ENCODE results near the gene RGS7BP. TPM values are rescaled to one million over a fixed set of nuclear protein-coding genes. Genes with fewer than 3 reads are reported as not detected.
A peak's percentile ranks its signal among the peaks of the same experiment; 100 is the strongest.

RGS7BP gene
- 1.6 TPM for total RNA-seq

GRCh38 chr5:64505769-64506566, at the start of gene RGS7BP:
TSS of gene RGS7BP (plus strand) at chr5:64506015. CDS start at chr5:64506625, 610 bp downstream.
- H3K9me3 ChIP-seq (ENCODE audit: control insufficient read depth in 3 of 3, low read length in 3 of 3) = no peaks in the 10 kb centered on the region
- H3K27ac ChIP-seq (ENCODE audit: low read depth, low read length) = no peak within 1 kb of the TSS
- H3K4me1 ChIP-seq (ENCODE audit: control insufficient read depth in 3 of 3, insufficient read depth in 3 of 3, low read length in 3 of 3) = peaks cover 13 to 20% (median 17%) of the 10 kb centered on the region in 3 donors
- peaks cover 0 to 10% (median 9%) of the 10 kb centered on the region in 3 donors for H3K27me3 ChIP-seq (ENCODE audit: control insufficient read depth in 3 of 3, insufficient read depth in 3 of 3, low read length in 3 of 3)
- no peaks in the 10 kb centered on the region for H3K36me3 ChIP-seq (ENCODE audit: control insufficient read depth in 3 of 3, insufficient read depth in 3 of 3, low read length in 3 of 3)
- H3K9ac ChIP-seq (ENCODE audit: low read depth in 1 of 3, low read length in 3 of 3) = peak within 1 kb of the TSS; percentile 61 to 75 (median 62)
- H3K4me3 ChIP-seq (ENCODE audit: low read length in 3 of 3) = peak within 1 kb of the TSS; percentile 75 to 84 (median 78)

GRCh38 chr5:64457846-64458245, 48.0 kb upstream of the RGS7BP start:
- no peaks in the 10 kb centered on the region for H3K4me1 ChIP-seq (ENCODE audit: control insufficient read depth in 3 of 3, insufficient read depth in 3 of 3, low read length in 3 of 3)
- no peak overlapping the region for H3K9ac ChIP-seq (ENCODE audit: low read depth in 1 of 3, low read length in 3 of 3)
- no peak overlapping the region for H3K4me3 ChIP-seq (ENCODE audit: low read length in 3 of 3)
- H3K36me3 ChIP-seq (ENCODE audit: control insufficient read depth in 3 of 3, insufficient read depth in 3 of 3, low read length in 3 of 3) = no peaks in the 10 kb centered on the region
- H3K27me3 ChIP-seq (ENCODE audit: control insufficient read depth in 3 of 3, insufficient read depth in 3 of 3, low read length in 3 of 3) = no peaks in the 10 kb centered on the region
- peaks cover 0 to 3% (median 0%) of the 10 kb centered on the region in 3 donors for H3K9me3 ChIP-seq (ENCODE audit: control insufficient read depth in 3 of 3, low read length in 3 of 3)
- no peak overlapping the region for H3K27ac ChIP-seq (ENCODE audit: low read depth, low read length)

- Histone ChIP-seq H3K4me3 (ENCODE audit: low read length in 3 of 3) (no peak overlapping the region), H3K27ac (ENCODE audit: low read depth, low read length) (no peak overlapping the region), H3K27me3 (ENCODE audit: control insufficient read depth in 3 of 3, insufficient read depth in 3 of 3, low read length in 3 of 3) (no peaks in the 10 kb centered on the region), H3K9me3 (ENCODE audit: control insufficient read depth in 3 of 3, low read length in 3 of 3) (peaks cover 0 to 5% (median 0%) of the 10 kb centered on the region in 3 donors), H3K4me1 (ENCODE audit: control insufficient read depth in 3 of 3, insufficient read depth in 3 of 3, low read length in 3 of 3) (no peaks in the 10 kb centered on the region), H3K9ac (ENCODE audit: low read depth in 1 of 3, low read length in 3 of 3) (no peak overlapping the region), H3K36me3 (ENCODE audit: control insufficient read depth in 3 of 3, insufficient read depth in 3 of 3, low read length in 3 of 3) (no peaks in the 10 kb centered on the region)
Measured at GRCh38 chr5:64458948-64459347, 46.9 kb upstream of the RGS7BP start.

GRCh38 chr5:64462391-64462790, 43.4 kb upstream of the RGS7BP start:
- no peak overlapping the region for H3K27ac ChIP-seq (ENCODE audit: low read depth, low read length)
- no peaks in the 10 kb centered on the region for H3K27me3 ChIP-seq (ENCODE audit: control insufficient read depth in 3 of 3, insufficient read depth in 3 of 3, low read length in 3 of 3)
- no peak overlapping the region for H3K4me3 ChIP-seq (ENCODE audit: low read length in 3 of 3)
- H3K9me3 ChIP-seq (ENCODE audit: control insufficient read depth in 3 of 3, low read length in 3 of 3) = peaks cover 0 to 8% (median 0%) of the 10 kb centered on the region in 3 donors
- H3K9ac ChIP-seq (ENCODE audit: low read depth in 1 of 3, low read length in 3 of 3) = no peak overlapping the region
- no peaks in the 10 kb centered on the region for H3K4me1 ChIP-seq (ENCODE audit: control insufficient read depth in 3 of 3, insufficient read depth in 3 of 3, low read length in 3 of 3)
- H3K36me3 ChIP-seq (ENCODE audit: control insufficient read depth in 3 of 3, insufficient read depth in 3 of 3, low read length in 3 of 3) = no peaks in the 10 kb centered on the region

GRCh38 chr5:64486163-64486562, 19.7 kb upstream of the RGS7BP start:
- Histone ChIP-seq H3K27me3 (ENCODE audit: control insufficient read depth in 3 of 3, insufficient read depth in 3 of 3, low read length in 3 of 3) (peaks cover 0 to 5% (median 3%) of the 10 kb centered on the region in 3 donors), H3K27ac (ENCODE audit: low read depth, low read length) (no peak overlapping the region), H3K9me3 (ENCODE audit: control insufficient read depth in 3 of 3, low read length in 3 of 3) (peaks cover 0 to 2% (median 0%) of the 10 kb centered on the region in 3 donors), H3K4me1 (ENCODE audit: control insufficient read depth in 3 of 3, insufficient read depth in 3 of 3, low read length in 3 of 3) (no peaks in the 10 kb centered on the region), H3K36me3 (ENCODE audit: control insufficient read depth in 3 of 3, insufficient read depth in 3 of 3, low read length in 3 of 3) (no peaks in the 10 kb centered on the region), H3K4me3 (ENCODE audit: low read length in 3 of 3) (no peak overlapping the region), H3K9ac (ENCODE audit: low read depth in 1 of 3, low read length in 3 of 3) (no peak overlapping the region)

GRCh38 chr5:64487283-64487682, 18.5 kb upstream of the RGS7BP start:
- Histone ChIP-seq H3K4me1 (ENCODE audit: control insufficient read depth in 3 of 3, insufficient read depth in 3 of 3, low read length in 3 of 3) (no peaks in the 10 kb centered on the region), H3K9ac (ENCODE audit: low read depth in 1 of 3, low read length in 3 of 3) (no peak overlapping the region), H3K36me3 (ENCODE audit: control insufficient read depth in 3 of 3, insufficient read depth in 3 of 3, low read length in 3 of 3) (no peaks in the 10 kb centered on the region), H3K9me3 (ENCODE audit: control insufficient read depth in 3 of 3, low read length in 3 of 3) (peaks cover 0 to 2% (median 0%) of the 10 kb centered on the region in 3 donors), H3K4me3 (ENCODE audit: low read length in 3 of 3) (no peak overlapping the region), H3K27ac (ENCODE audit: low read depth, low read length) (no peak overlapping the region), H3K27me3 (ENCODE audit: control insufficient read depth in 3 of 3, insufficient read depth in 3 of 3, low read length in 3 of 3) (peaks cover 0 to 5% (median 3%) of the 10 kb centered on the region in 3 donors)

GRCh38 chr5:64489857-64490256, 16.0 kb upstream of the RGS7BP start:
- Histone ChIP-seq H3K9me3 (ENCODE audit: control insufficient read depth in 3 of 3, low read length in 3 of 3) (peaks cover 0 to 2% (median 0%) of the 10 kb centered on the region in 3 donors), H3K27me3 (ENCODE audit: control insufficient read depth in 3 of 3, insufficient read depth in 3 of 3, low read length in 3 of 3) (peaks cover 0 to 5% (median 3%) of the 10 kb centered on the region in 3 donors), H3K9ac (ENCODE audit: low read depth in 1 of 3, low read length in 3 of 3) (no peak overlapping the region), H3K27ac (ENCODE audit: low read depth, low read length) (no peak overlapping the region), H3K4me3 (ENCODE audit: low read length in 3 of 3) (peak overlapping the region in 1 of 3 donors; percentile 17), H3K4me1 (ENCODE audit: control insufficient read depth in 3 of 3, insufficient read depth in 3 of 3, low read length in 3 of 3) (no peaks in the 10 kb centered on the region), H3K36me3 (ENCODE audit: control insufficient read depth in 3 of 3, insufficient read depth in 3 of 3, low read length in 3 of 3) (no peaks in the 10 kb centered on the region)

- Histone ChIP-seq H3K27ac (ENCODE audit: low read depth, low read length) (no peak overlapping the region), H3K9ac (ENCODE audit: low read depth in 1 of 3, low read length in 3 of 3) (no peak overlapping the region), H3K9me3 (ENCODE audit: control insufficient read depth in 3 of 3, low read length in 3 of 3) (no peaks in the 10 kb centered on the region), H3K4me1 (ENCODE audit: control insufficient read depth in 3 of 3, insufficient read depth in 3 of 3, low read length in 3 of 3) (no peaks in the 10 kb centered on the region), H3K4me3 (ENCODE audit: low read length in 3 of 3) (no peak overlapping the region), H3K36me3 (ENCODE audit: control insufficient read depth in 3 of 3, insufficient read depth in 3 of 3, low read length in 3 of 3) (no peaks in the 10 kb centered on the region), H3K27me3 (ENCODE audit: control insufficient read depth in 3 of 3, insufficient read depth in 3 of 3, low read length in 3 of 3) (no peaks in the 10 kb centered on the region)
Measured at GRCh38 chr5:64497386-64497785, 8.4 kb upstream of the RGS7BP start.

- H3K27ac ChIP-seq (ENCODE audit: low read depth, low read length) = no peak overlapping the region
- H3K36me3 ChIP-seq (ENCODE audit: control insufficient read depth in 3 of 3, insufficient read depth in 3 of 3, low read length in 3 of 3) = no peaks in the 10 kb centered on the region
- H3K4me3 ChIP-seq (ENCODE audit: low read length in 3 of 3) = no peak overlapping the region
- H3K9me3 ChIP-seq (ENCODE audit: control insufficient read depth in 3 of 3, low read length in 3 of 3) = no peaks in the 10 kb centered on the region
- peaks cover 13 to 18% (median 15%) of the 10 kb centered on the region in 3 donors for H3K4me1 ChIP-seq (ENCODE audit: control insufficient read depth in 3 of 3, insufficient read depth in 3 of 3, low read length in 3 of 3)
- H3K27me3 ChIP-seq (ENCODE audit: control insufficient read depth in 3 of 3, insufficient read depth in 3 of 3, low read length in 3 of 3) = peaks cover 0 to 9% (median 8%) of the 10 kb centered on the region in 3 donors
- H3K9ac ChIP-seq (ENCODE audit: low read depth in 1 of 3, low read length in 3 of 3) = no peak overlapping the region
Measured at GRCh38 chr5:64502196-64502595, 3.6 kb upstream of the RGS7BP start.

- peaks cover 0 to 10% (median 9%) of the 10 kb centered on the region in 3 donors for H3K27me3 ChIP-seq (ENCODE audit: control insufficient read depth in 3 of 3, insufficient read depth in 3 of 3, low read length in 3 of 3)
- peak overlapping the region; percentile 75 to 84 (median 78) for H3K4me3 ChIP-seq (ENCODE audit: low read length in 3 of 3)
- H3K9me3 ChIP-seq (ENCODE audit: control insufficient read depth in 3 of 3, low read length in 3 of 3) = no peaks in the 10 kb centered on the region
- H3K9ac ChIP-seq (ENCODE audit: low read depth in 1 of 3, low read length in 3 of 3) = peak overlapping the region; percentile 17 to 75 (median 30)
- H3K4me1 ChIP-seq (ENCODE audit: control insufficient read depth in 3 of 3, insufficient read depth in 3 of 3, low read length in 3 of 3) = peaks cover 13 to 20% (median 17%) of the 10 kb centered on the region in 3 donors
- no peaks in the 10 kb centered on the region for H3K36me3 ChIP-seq (ENCODE audit: control insufficient read depth in 3 of 3, insufficient read depth in 3 of 3, low read length in 3 of 3)
- no peak overlapping the region for H3K27ac ChIP-seq (ENCODE audit: low read depth, low read length)
Measured at GRCh38 chr5:64506567-64507263, 900 bp downstream of the RGS7BP start.
